GM12878 (cell line): Measurements from ENCODE around the gene ST7. TPM values are rescaled to one million over a fixed set of nuclear protein-coding genes. Genes with fewer than 3 reads are reported as not detected.

Experiments
- ATAC-seq: fragments of 200-7000 bp; cut with Tn5 transposase; 3 replicates; pipeline ENCODE4 v1.9.1; 2020; ENCODE audit warnings: mild to moderate bottlenecking, moderate library complexity
- BruUV-seq: library from RNA; stranded (reverse); fragments of 400-500 nt; replicated peaks from 2 replicates; lab custom pipeline; 2021; lab: Mats Ljungman, UMichigan
- CTCF ChIA-PET: fragments of 300-600 bp; sonication (Branson Sonifier 250); formaldehyde crosslinking; extraction: SDS; loops from one replicate; lab custom pipeline; 2021; ENCODE audit warnings: inconsistent platforms; lab: Yijun Ruan, JAX
- POLR2A ChIA-PET: fragments of 350-600 bp; formaldehyde crosslinking; extraction: SDS; loops from one replicate; lab custom pipeline; 2021; ENCODE audit warnings: inconsistent platforms; lab: Charles Lee
- RAD21 ChIA-PET: fragments of 300-600 bp; sonication (Branson Sonifier 250); formaldehyde crosslinking; loops from one replicate; lab custom pipeline; 2023; ENCODE audit warnings: antibody characterized with exemption; ENCODE audit not compliant: unreplicated experiment; lab: Charles Lee
- SMC1A ChIA-PET: fragments of 300-600 bp; sonication (Branson Sonifier 250); formaldehyde crosslinking; loops from one replicate; lab custom pipeline; 2023; ENCODE audit not compliant: unreplicated experiment, uncharacterized antibody; lab: Charles Lee
- DNase-seq: peaks from one replicate; pipeline ENCODE4 v3.0.0-alpha.2; 2011; ENCODE audit warnings: low read depth, low spot score
- FAIRE-seq: peaks from 3 replicates; lab custom pipeline; 2011; peaks lifted over from hg19 to GRCh38; lab: Jason Lieb, UNC
- H2AFZ ChIP-seq: 2 replicates; pipeline ENCODE4 v1.6.0; 2011; ENCODE audit warnings: low read depth, low read length, control low read depth; ENCODE audit not compliant: control insufficient read depth
- H3K27ac ChIP-seq: 2 replicates; pipeline ENCODE4 v1.5.1; 2011; ENCODE audit warnings: control low read depth; ENCODE audit not compliant: control insufficient read depth, insufficient read depth
- H3K27me3 ChIP-seq, 2 experiments: replicated peaks in 1 of 2; 2 replicates each; pipeline versions ENCODE4 v1.6.0 to v1.6.1; 2011; ENCODE audit warnings: low read length in 1 of 2; ENCODE audit not compliant: control insufficient read depth in 2 of 2, insufficient read depth in 2 of 2
- H3K36me3 ChIP-seq, 2 experiments: 2 replicates each; pipeline ENCODE4 v1.5.1; 2011; ENCODE audit warnings: low read length in 1 of 2; ENCODE audit not compliant: control insufficient read depth in 2 of 2, insufficient read depth in 2 of 2
- H3K4me1 ChIP-seq: 2 replicates; pipeline ENCODE4 v1.6.1; 2011; ENCODE audit warnings: mild to moderate bottlenecking, low read length, moderate library complexity, mixed read lengths; ENCODE audit not compliant: control insufficient read depth, insufficient read depth
- H3K4me2 ChIP-seq: 2 replicates; pipeline ENCODE4 v1.6.0; 2011; ENCODE audit warnings: control low read depth; ENCODE audit not compliant: control insufficient read depth, insufficient read depth
- H3K4me3 ChIP-seq: fragments of 200-600 bp; sonication (generic); 2 replicates; pipeline ENCODE4 v1.5.1; 2016
- H3K79me2 ChIP-seq: 2 replicates; pipeline ENCODE4 v1.6.0; 2011; ENCODE audit warnings: low read length; ENCODE audit not compliant: control insufficient read depth, insufficient read depth
- H3K9ac ChIP-seq: 2 replicates; pipeline ENCODE4 v1.8.0; 2011; ENCODE audit warnings: low read length, control low read depth, mixed read lengths; ENCODE audit not compliant: control insufficient read depth, insufficient read depth
- H3K9me3 ChIP-seq: replicated peaks from 3 replicates; pipeline ENCODE4 v1.5.1; 2011; ENCODE audit warnings: mild to moderate bottlenecking, low read length; ENCODE audit not compliant: control insufficient read depth, insufficient read depth
- H4K20me1 ChIP-seq: 2 replicates; pipeline ENCODE4 v1.6.0; 2011; ENCODE audit not compliant: control insufficient read depth, insufficient read depth
- BHLHE40 ChIP-seq, 2 experiments: fragments of 450-650 bp in 1 of 2; IDR thresholded peaks; 2 replicates each; pipeline ENCODE4 v1.6.1; 2011 to 2017; ENCODE audit warnings: low read depth in 2 of 2, borderline replicate concordance in 1 of 2, improper control_type of control experiment in 1 of 2, low read length in 1 of 2, mild to moderate bottlenecking in 1 of 2
- HSF1 ChIP-seq: fragments of 150-350 bp; IDR thresholded peaks from 2 replicates; pipeline ENCODE4 v1.6.1; 2014; ENCODE audit warnings: mild to moderate bottlenecking, low read depth, low read length
- IKZF1 ChIP-seq: fragments of 450-650 bp; conservative IDR thresholded peaks from 2 replicates; pipeline ENCODE4 v1.6.1; 2017; ENCODE audit warnings: antibody characterized with exemption, mild to moderate bottlenecking
- KDM1A ChIP-seq: fragments of 200-600 bp; sonication (generic); IDR thresholded peaks from 2 replicates; pipeline ENCODE4 v1.6.1; 2016; ENCODE audit warnings: borderline replicate concordance
- PAX8 ChIP-seq: fragments of 450-650 bp; IDR thresholded peaks from 2 replicates; pipeline ENCODE4 v1.6.1; 2017; ENCODE audit warnings: mild to moderate bottlenecking, moderate library complexity
- POLR2AphosphoS2 ChIP-seq: IDR thresholded peaks from 2 replicates; pipeline ENCODE4 v1.6.1; 2011; ENCODE audit warnings: low read depth, mild to moderate bottlenecking, low read length, improper control_type of control experiment, moderate library complexity
- POLR2AphosphoS5 ChIP-seq: IDR thresholded peaks from 2 replicates; pipeline ENCODE4 v1.6.1; 2011; ENCODE audit warnings: mild to moderate bottlenecking, low read length, inconsistent platforms
- RB1 ChIP-seq: fragments of 450-650 bp; formaldehyde crosslinking; IDR thresholded peaks from 2 replicates; pipeline ENCODE4 v1.6.1; 2017; ENCODE audit warnings: mild to moderate bottlenecking, borderline replicate concordance
- RCOR1 ChIP-seq: conservative IDR thresholded peaks from 2 replicates; pipeline ENCODE4 v1.6.1; 2012; ENCODE audit warnings: low read depth, low read length, improper control_type of control experiment
- SIX5 ChIP-seq: IDR thresholded peaks from 2 replicates; pipeline ENCODE4 v1.6.1; 2011; ENCODE audit warnings: mild to moderate bottlenecking, low read depth, low read length, moderate library complexity; ENCODE audit not compliant: severe bottlenecking
- SMAD1 ChIP-seq: fragments of 450-650 bp; IDR thresholded peaks from 2 replicates; pipeline ENCODE4 v1.6.1; 2018; ENCODE audit warnings: mild to moderate bottlenecking, low read depth; ENCODE audit not compliant: partially characterized antibody
- SMAD5 ChIP-seq: IDR thresholded peaks from 2 replicates; pipeline ENCODE4 v1.6.1; 2016; ENCODE audit warnings: antibody characterized with exemption, low read depth
- TCF12 ChIP-seq: IDR thresholded peaks from 2 replicates; pipeline ENCODE4 v1.6.1; 2011; ENCODE audit warnings: low read depth, mild to moderate bottlenecking, low read length
- ZBTB11 ChIP-seq: fragments of 450-650 bp; formaldehyde crosslinking; IDR thresholded peaks from 2 replicates; pipeline ENCODE4 v1.5.0; 2022; ENCODE audit warnings: mild to moderate bottlenecking, missing genetic modification characterization
- WGBS: methylation state at CpG from one replicate; pipeline ENCODE4 v1.1.6; 2016; ENCODE audit warnings: low lambda C conversion rate; ENCODE audit not compliant: insufficient replicate concordance, insufficient coverage; ENCODE audit errors: missing lambda C conversion rate; 5-methylcytosine and 5-hydroxymethylcytosine counted together
- in situ Hi-C: fragments of 300-500 bp; cut with MboI; formaldehyde crosslinking; loops from 9 replicates; pipeline ENCODE4 v1.14.3; 2018; ENCODE audit warnings: mixed read lengths
- intact Hi-C: fragments of 100-400 bp; cut with micrococcal nuclease; formaldehyde crosslinking; loops from one replicate; pipeline ENCODE4 v1.14.2; 2022; ENCODE audit not compliant: unreplicated experiment
- polyA plus RNA-seq, 11 experiments: library from polyadenylated mRNA; depleted of rRNA in 4 of 11; unstranded in 6 of 11; stranded (reverse) in 5 of 11; fragments of >200 nt; fragmentation: Nextera tagmentation in 4 of 11; fragmentation: Illumina TruSeq in 1 of 11; extraction: Ambion mirVana in 4 of 11; extraction: Trizol in 1 of 11; gene quantifications; 1 replicate in 1 of 11; 2 replicates in 10 of 11; pipeline versions ENCODE4 v1.2.1 to v1.2.3, GENCODE V29; 2011 to 2016; ENCODE audit warnings: inconsistent platforms in 2 of 11, missing spikeins in 2 of 11, low read depth in 1 of 11
- total RNA-seq, 4 experiments: library from RNA; depleted of rRNA in 3 of 4; stranded (reverse); fragments of >200 nt in 3 of 4; fragmentation: Illumina TruSeq in 1 of 4; extraction: Trizol in 1 of 4; gene quantifications; 2 replicates each; pipeline versions ENCODE4 v1.2.1 to v1.2.3, GENCODE V29; 2013 to 2021

Gene ST7
- total and polyA plus RNA-seq, 10 of the 15 experiments (the other 5 are each of a cell fraction or from before 2014, with no cell fraction given), result 27.7 to 76.4 (median 53.6) TPM

GRCh38 chr7:117190746-117191435, 237.6 kb downstream of the ST7 start (continued):
- TF ChIP-seq ZBTB11 (CRISPR knock-in tag), result no peak
- no peak for TF ChIP-seq SMAD1
- TF ChIP-seq IKZF1, result no peak
- TF ChIP-seq SMAD5, result no peak
- TF ChIP-seq BHLHE40 (IDR thresholded peaks at IDR 0.05; ENCODE audit: borderline replicate concordance in 1 of 2, low read depth in 2 of 2, low read length in 1 of 2), result no peak
- TF ChIP-seq RB1, result no peak

GRCh38 chr7:117192108-117192507, 238.8 kb downstream of the ST7 start:
- RAD21 ChIA-PET, result no interaction called here
- Histone ChIP-seq H3K4me2 (no peak overlapping the region), H3K9me3 (no peaks in the 10 kb centered on the region; the same call in 1 of the 3 replicates), H2AFZ (no peak overlapping the region), H3K79me2 (no peaks in the 10 kb centered on the region), H3K4me1 (no peaks in the 10 kb centered on the region), H3K27ac (no peak overlapping the region), H3K4me3 (no peak overlapping the region), H3K9ac (no peak overlapping the region), H3K36me3 (peaks cover 3 to 39% of the 10 kb centered on the region in 2 experiments), H3K27me3 (no peaks in the 10 kb centered on the region), H4K20me1 (no peaks in the 10 kb centered on the region)
- BruUV-seq, result no TSS peak
- in situ Hi-C loops (no loop called here), intact Hi-C loops (no loop called here)
- SMC1A ChIA-PET, result interaction anchor here (0.6 kb wide), 1 partner anchor 300 kb away, joined by 3 read pairs; no protein-coding TSS in a partner anchor
- TF ChIP-seq TCF12 (no peak), RCOR1 (no peak), SIX5 (no peak), HSF1 (no peak), POLR2AphosphoS2 (no peak), KDM1A (no peak), PAX8 (no peak), POLR2AphosphoS5 (no peak)
- CTCF ChIA-PET, result no interaction called here
- 96% methylated on average over 1 of the region's 1 CpG for WGBS
- FAIRE-seq, result no peak
- no peak for ATAC-seq
- POLR2A ChIA-PET, result interaction anchor here (0.6 kb wide), 1 partner anchor 55 kb away, joined by 3 read pairs; no protein-coding TSS in a partner anchor
- no peak for DNase-seq
